Measurements from ENCODE around the gene CLCF1.

Gene CLCF1

DNA sequence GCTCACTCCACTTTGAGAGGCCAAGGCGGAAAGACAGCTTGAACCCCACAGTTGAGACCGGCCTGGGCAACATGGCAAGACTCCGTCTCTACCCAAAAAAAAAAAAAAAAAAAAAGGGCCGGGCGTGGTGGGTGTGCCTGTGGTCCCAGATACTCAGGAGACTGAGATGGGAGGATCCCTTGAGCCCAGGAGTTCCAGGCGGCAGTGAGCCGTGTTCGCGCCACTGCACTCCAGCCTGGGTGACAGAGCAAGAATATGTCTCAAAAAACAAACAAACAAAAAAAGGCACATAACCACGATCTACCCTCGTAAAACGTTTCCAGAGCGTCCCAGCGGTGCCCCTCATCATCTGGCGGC, 17.5 kb upstream of the CLCF1 start:
- no peak overlapping the region for H2AFZ ChIP-seq (ENCODE audit: low read depth, low read length)
- H2BK5ac ChIP-seq (ENCODE audit: low read depth, low read length, poor library complexity, severe bottlenecking): no peak overlapping the region
- peak overlapping the region in 1 of 2 experiments; percentile 62 for H3K4ac ChIP-seq (ENCODE audit: low read depth in 1 of 2, low read length in 2 of 2)
- peaks cover 10 to 20% of the 10 kb centered on the region in 2 experiments for H3K36me3 ChIP-seq (ENCODE audit: control insufficient read depth in 1 of 2, insufficient read depth in 2 of 2, low read depth in 1 of 2, low read length in 2 of 2)
- H3K9me3 ChIP-seq (ENCODE audit: control insufficient read depth, low read length): no peaks in the 10 kb centered on the region
- H2BK15ac ChIP-seq (ENCODE audit: low read depth, poor library complexity, severe bottlenecking): no peak overlapping the region
- H3K79me1 ChIP-seq (replicated peaks; ENCODE audit: low read length, poor library complexity, severe bottlenecking): peaks cover 20% of the 10 kb centered on the region
- peak overlapping the region; percentile 74 for H3K4me2 ChIP-seq (ENCODE audit: low read length, poor library complexity, severe bottlenecking)
- DNase-seq: no peak
- H2BK120ac ChIP-seq (ENCODE audit: low read depth, low read length): no peak overlapping the region
- H3K4me3 ChIP-seq (ENCODE audit: insufficient read depth in 1 of 2, low read depth in 1 of 2, low read length in 2 of 2): peak overlapping the region; percentile 87 to 91
- H3K27me3 ChIP-seq (ENCODE audit: control insufficient read depth in 1 of 2, insufficient read depth in 1 of 2, low read length in 2 of 2): peaks cover 0 to 11% of the 10 kb centered on the region in 2 experiments
- no peak overlapping the region for H2BK12ac ChIP-seq (ENCODE audit: low read length in 2 of 2)
- H3K4me1 ChIP-seq (ENCODE audit: control insufficient read depth, insufficient read depth, low read depth, low read length): peaks cover 15% of the 10 kb centered on the region
- H3K23ac ChIP-seq (ENCODE audit: low read length in 2 of 2): no peak overlapping the region
- no peak overlapping the region for H4K8ac ChIP-seq (ENCODE audit: low read length)
- WGBS: 17% methylated on average over 12 of the region's 15 CpGs
- H3K27ac ChIP-seq (ENCODE audit: low read length, poor library complexity, severe bottlenecking): peak overlapping the region; percentile 51
- no peak overlapping the region for H3K14ac ChIP-seq (ENCODE audit: low read length in 2 of 2)
- H2AK5ac ChIP-seq (ENCODE audit: low read length, severe bottlenecking): no peak overlapping the region
- H3K9ac ChIP-seq (ENCODE audit: low read length): peak overlapping the region; percentile 90
- H3K18ac ChIP-seq (ENCODE audit: low read depth in 1 of 2, low read length in 2 of 2): peak overlapping the region in 1 of 2 experiments; percentile 69
- H4K91ac ChIP-seq (ENCODE audit: low read length): no peak overlapping the region

GRCh38 chr11:67389477-67389876, 16.1 kb upstream of the CLCF1 start:
- H2BK15ac ChIP-seq (ENCODE audit: low read depth, poor library complexity, severe bottlenecking): no peak overlapping the region
- no peak overlapping the region for H3K9ac ChIP-seq (ENCODE audit: low read length)
- H4K8ac ChIP-seq (ENCODE audit: low read length): no peak overlapping the region
- no peak overlapping the region for H3K18ac ChIP-seq (ENCODE audit: low read depth in 1 of 2, low read length in 2 of 2)
- H3K4me3 ChIP-seq (ENCODE audit: insufficient read depth in 1 of 2, low read depth in 1 of 2, low read length in 2 of 2): no peak overlapping the region
- H3K27ac ChIP-seq (ENCODE audit: low read length, poor library complexity, severe bottlenecking): no peak overlapping the region
- no peak overlapping the region for H2BK5ac ChIP-seq (ENCODE audit: low read depth, low read length, poor library complexity, severe bottlenecking)
- no peak overlapping the region for H3K23ac ChIP-seq (ENCODE audit: low read length in 2 of 2)
- H3K27me3 ChIP-seq (ENCODE audit: control insufficient read depth in 1 of 2, insufficient read depth in 1 of 2, low read length in 2 of 2): peaks cover 0 to 11% of the 10 kb centered on the region in 2 experiments
- no peak overlapping the region for H2AFZ ChIP-seq (ENCODE audit: low read depth, low read length)
- no peak overlapping the region for H2AK5ac ChIP-seq (ENCODE audit: low read length, severe bottlenecking)
- H3K9me3 ChIP-seq (ENCODE audit: control insufficient read depth, low read length): no peaks in the 10 kb centered on the region
- no peak overlapping the region for H4K91ac ChIP-seq (ENCODE audit: low read length)
- WGBS: 74% methylated on average over 6 of the region's 6 CpGs
- peak overlapping the region in 1 of 2 experiments; percentile 51 for H2BK12ac ChIP-seq (ENCODE audit: low read length in 2 of 2)
- peaks cover 22% of the 10 kb centered on the region for H3K4me1 ChIP-seq (ENCODE audit: control insufficient read depth, insufficient read depth, low read depth, low read length)
- H3K79me1 ChIP-seq (replicated peaks; ENCODE audit: low read length, poor library complexity, severe bottlenecking): peaks cover 20% of the 10 kb centered on the region
- H3K36me3 ChIP-seq (ENCODE audit: control insufficient read depth in 1 of 2, insufficient read depth in 2 of 2, low read depth in 1 of 2, low read length in 2 of 2): peaks cover 2 to 12% of the 10 kb centered on the region in 2 experiments
- DNase-seq: peak; percentile 40
- no peak overlapping the region for H3K4ac ChIP-seq (ENCODE audit: low read depth in 1 of 2, low read length in 2 of 2)
- H3K14ac ChIP-seq (ENCODE audit: low read length in 2 of 2): no peak overlapping the region
- H3K4me2 ChIP-seq (ENCODE audit: low read length, poor library complexity, severe bottlenecking): no peak overlapping the region
- no peak overlapping the region for H2BK120ac ChIP-seq (ENCODE audit: low read depth, low read length)

DNA sequence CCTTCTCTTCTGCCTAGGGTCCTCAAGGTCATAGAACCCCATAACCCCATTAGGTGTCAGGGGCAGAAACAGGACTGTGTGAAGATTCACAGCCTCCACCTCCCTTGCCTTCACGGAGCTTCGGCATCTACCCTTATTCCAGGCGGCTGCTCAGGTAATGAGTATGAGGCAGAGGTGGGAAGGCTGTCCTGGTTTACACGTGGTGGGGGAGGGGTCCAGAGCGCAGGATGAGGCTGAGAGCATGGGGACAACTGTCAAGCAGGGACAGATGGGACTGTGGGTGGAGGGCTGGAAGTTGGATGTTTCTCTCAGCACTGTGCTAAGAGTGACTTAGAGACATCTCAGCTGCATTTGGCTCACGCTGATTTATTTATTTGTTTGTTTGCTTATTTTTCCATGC, 14.1 kb upstream of the CLCF1 start:
- H3K9ac ChIP-seq (ENCODE audit: low read length): no peak overlapping the region
- H2AFZ ChIP-seq (ENCODE audit: low read depth, low read length): no peak overlapping the region
- H3K36me3 ChIP-seq (ENCODE audit: control insufficient read depth in 1 of 2, insufficient read depth in 2 of 2, low read depth in 1 of 2, low read length in 2 of 2): no peaks in the 10 kb centered on the region
- no peak overlapping the region for H4K8ac ChIP-seq (ENCODE audit: low read length)
- peaks cover 0 to 11% of the 10 kb centered on the region in 2 experiments for H3K27me3 ChIP-seq (ENCODE audit: control insufficient read depth in 1 of 2, insufficient read depth in 1 of 2, low read length in 2 of 2)
- no peak overlapping the region for H2BK120ac ChIP-seq (ENCODE audit: low read depth, low read length)
- no peak overlapping the region for H3K4ac ChIP-seq (ENCODE audit: low read depth in 1 of 2, low read length in 2 of 2)
- no peak for DNase-seq
- no peak overlapping the region for H3K4me2 ChIP-seq (ENCODE audit: low read length, poor library complexity, severe bottlenecking)
- H3K23ac ChIP-seq (ENCODE audit: low read length in 2 of 2): no peak overlapping the region
- H3K18ac ChIP-seq (ENCODE audit: low read depth in 1 of 2, low read length in 2 of 2): no peak overlapping the region
- no peak overlapping the region for H3K4me3 ChIP-seq (ENCODE audit: insufficient read depth in 1 of 2, low read depth in 1 of 2, low read length in 2 of 2)
- H2BK15ac ChIP-seq (ENCODE audit: low read depth, poor library complexity, severe bottlenecking): no peak overlapping the region
- H3K4me1 ChIP-seq (ENCODE audit: control insufficient read depth, insufficient read depth, low read depth, low read length): peaks cover 17% of the 10 kb centered on the region
- H2AK5ac ChIP-seq (ENCODE audit: low read length, severe bottlenecking): no peak overlapping the region
- H2BK5ac ChIP-seq (ENCODE audit: low read depth, low read length, poor library complexity, severe bottlenecking): no peak overlapping the region
- H2BK12ac ChIP-seq (ENCODE audit: low read length in 2 of 2): no peak overlapping the region
- H3K14ac ChIP-seq (ENCODE audit: low read length in 2 of 2): no peak overlapping the region
- H3K27ac ChIP-seq (ENCODE audit: low read length, poor library complexity, severe bottlenecking): no peak overlapping the region
- no peak overlapping the region for H4K91ac ChIP-seq (ENCODE audit: low read length)
- 56% methylated on average over 5 of the region's 6 CpGs for WGBS
- H3K9me3 ChIP-seq (ENCODE audit: control insufficient read depth, low read length): no peaks in the 10 kb centered on the region
- peaks cover 9% of the 10 kb centered on the region for H3K79me1 ChIP-seq (replicated peaks; ENCODE audit: low read length, poor library complexity, severe bottlenecking)

DNA sequence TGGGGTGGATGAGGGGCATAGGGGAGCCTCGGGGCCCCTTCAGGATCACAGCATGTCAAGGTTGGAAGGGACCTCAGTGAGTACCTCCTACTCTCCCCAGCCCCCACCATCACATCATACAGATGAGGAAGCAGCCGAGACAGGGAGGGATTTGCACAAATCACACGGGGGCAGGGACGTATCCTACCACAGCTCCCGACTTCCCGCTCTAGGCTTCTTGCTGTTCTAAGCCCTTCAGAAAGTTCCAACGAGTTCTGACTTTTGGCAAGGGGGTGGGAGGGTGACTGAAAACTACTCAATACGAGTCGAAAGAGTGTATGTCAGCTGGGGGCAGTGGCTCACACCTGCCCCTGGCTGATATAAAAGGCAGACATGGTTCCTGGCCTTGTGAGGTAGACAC, 13.7 kb upstream of the CLCF1 start:
- Histone ChIP-seq H2BK120ac (ENCODE audit: low read depth, low read length) (no peak overlapping the region), H2AK5ac (ENCODE audit: low read length, severe bottlenecking) (no peak overlapping the region), H3K4ac (ENCODE audit: low read depth in 1 of 2, low read length in 2 of 2) (no peak overlapping the region), H3K18ac (ENCODE audit: low read depth in 1 of 2, low read length in 2 of 2) (no peak overlapping the region), H3K9ac (ENCODE audit: low read length) (no peak overlapping the region), H3K9me3 (ENCODE audit: control insufficient read depth, low read length) (no peaks in the 10 kb centered on the region), H3K4me1 (ENCODE audit: control insufficient read depth, insufficient read depth, low read depth, low read length) (peaks cover 17% of the 10 kb centered on the region), H3K27me3 (ENCODE audit: control insufficient read depth in 1 of 2, insufficient read depth in 1 of 2, low read length in 2 of 2) (peaks cover 0 to 11% of the 10 kb centered on the region in 2 experiments), H2BK15ac (ENCODE audit: low read depth, poor library complexity, severe bottlenecking) (no peak overlapping the region), H3K23ac (ENCODE audit: low read length in 2 of 2) (no peak overlapping the region), H4K8ac (ENCODE audit: low read length) (no peak overlapping the region), H3K4me2 (ENCODE audit: low read length, poor library complexity, severe bottlenecking) (no peak overlapping the region), H4K91ac (ENCODE audit: low read length) (no peak overlapping the region), H3K4me3 (ENCODE audit: insufficient read depth in 1 of 2, low read depth in 1 of 2, low read length in 2 of 2) (no peak overlapping the region), H2BK12ac (ENCODE audit: low read length in 2 of 2) (no peak overlapping the region), H2BK5ac (ENCODE audit: low read depth, low read length, poor library complexity, severe bottlenecking) (no peak overlapping the region), H3K36me3 (ENCODE audit: control insufficient read depth in 1 of 2, insufficient read depth in 2 of 2, low read depth in 1 of 2, low read length in 2 of 2) (no peaks in the 10 kb centered on the region), H3K14ac (ENCODE audit: low read length in 2 of 2) (no peak overlapping the region), H2AFZ (ENCODE audit: low read depth, low read length) (no peak overlapping the region), H3K79me1 (replicated peaks; ENCODE audit: low read length, poor library complexity, severe bottlenecking) (peaks cover 5% of the 10 kb centered on the region), H3K27ac (ENCODE audit: low read length, poor library complexity, severe bottlenecking) (no peak overlapping the region)
- WGBS: 49% methylated on average over 9 of the region's 9 CpGs
- no peak for DNase-seq
